Activated naive CD4-positive, alpha-beta T cell treated with anti-CD3 and anti-CD28 coated beads for 36 hours (primary cell): Measurements from ENCODE around the gene KCNK3. TPM values are rescaled to one million over a fixed set of nuclear protein-coding genes. Genes with fewer than 3 reads are reported as not detected.

ENCODE experiments used
- CTCF ChIA-PET: fragments of 350-600 bp; sonication (Branson Sonifier 250); formaldehyde crosslinking; loops from one replicate; lab custom pipeline; 2021; ENCODE audit warnings: antibody characterized with exemption; lab: Charles Lee
- DNase-seq: peaks from one replicate; pipeline ENCODE4 v3.0.0-alpha.2; 2020
- H3K27ac Mint-ChIP-seq: one replicate; pipeline ENCODE4 v1.8.0; 2021; ENCODE audit warnings: mild to moderate bottlenecking, mixed read lengths
- H3K27me3 Mint-ChIP-seq: one replicate; pipeline ENCODE4 v1.8.0; 2021; ENCODE audit warnings: low read depth, mixed read lengths
- H3K36me3 Mint-ChIP-seq: one replicate; pipeline ENCODE4 v1.8.0; 2021; ENCODE audit warnings: low read depth, mixed read lengths
- H3K4me1 Mint-ChIP-seq: one replicate; pipeline ENCODE4 v1.8.0; 2021; ENCODE audit warnings: low read depth, mixed read lengths
- H3K4me3 Mint-ChIP-seq: one replicate; pipeline ENCODE4 v1.8.0; 2021; ENCODE audit warnings: mild to moderate bottlenecking, moderate library complexity, mixed read lengths
- H3K9me3 Mint-ChIP-seq: one replicate; pipeline ENCODE4 v1.8.0; 2021; ENCODE audit warnings: mixed read lengths
- intact Hi-C: fragments of 100-400 bp; cut with micrococcal nuclease; formaldehyde crosslinking; loops from one replicate; pipeline ENCODE4 v1.15.1; 2023
- total RNA-seq, 2 experiments: library from RNA; stranded (reverse); gene quantifications; one replicate each; pipeline ENCODE4 v1.2.3, GENCODE V29; 2021

The KCNK3 gene
- total RNA-seq, 2 experiments from 2014 or later: not detected

DNA sequence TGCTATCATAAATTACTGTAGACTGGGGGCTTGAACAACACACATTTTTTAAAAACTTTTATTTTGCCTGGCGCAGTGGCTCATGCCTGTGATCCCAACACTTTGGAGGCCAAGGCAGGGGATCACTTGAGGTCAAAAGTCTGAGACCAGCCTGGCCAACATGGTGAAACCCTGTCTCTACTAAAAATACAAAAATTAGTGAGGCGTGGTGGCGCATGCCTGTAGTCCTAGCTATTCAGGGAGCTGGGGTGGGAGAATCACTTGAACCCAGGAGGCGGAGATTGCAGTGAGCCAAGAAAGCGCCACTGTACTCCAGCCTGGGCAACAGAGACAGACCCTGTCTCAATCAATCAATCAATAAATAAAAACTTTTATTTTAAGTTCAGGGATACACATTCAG is 9.1 kb downstream of the KCNK3 start:
- no peak for DNase-seq
- Mint-ChIP-seq H3K9me3 (no peaks in the 10 kb centered on the region), H3K27me3 (peaks cover 19% of the 10 kb centered on the region), H3K36me3 (no peaks in the 10 kb centered on the region), H3K4me3 (no peak overlapping the region), H3K4me1 (no peaks in the 10 kb centered on the region), H3K27ac (no peak overlapping the region)
- intact Hi-C loops: no loop called here
- CTCF ChIA-PET: no interaction called here

DNA sequence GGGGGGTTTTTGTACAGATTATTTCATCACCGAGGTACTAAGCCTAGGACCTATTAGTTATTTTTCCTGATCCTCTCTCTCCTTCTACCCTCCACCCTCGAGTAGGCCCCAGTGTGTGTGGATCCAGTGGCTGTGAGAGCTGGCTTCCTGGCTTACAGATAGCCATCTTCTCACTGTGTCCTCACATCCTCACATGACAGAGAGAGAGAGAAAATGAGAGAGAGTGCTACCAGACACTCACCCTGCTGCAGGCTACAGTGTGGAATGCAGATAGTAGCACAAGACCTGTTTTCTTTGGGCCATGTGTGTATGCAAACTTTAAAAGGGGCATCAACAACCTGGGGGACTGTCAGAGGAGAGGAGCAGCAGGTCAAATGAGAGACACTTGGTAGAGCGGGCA is 9.5 kb downstream of the KCNK3 start:
- intact Hi-C loops: no loop called here
- Mint-ChIP-seq H3K27me3 (peaks cover 16% of the 10 kb centered on the region), H3K4me3 (no peak overlapping the region), H3K9me3 (no peaks in the 10 kb centered on the region), H3K4me1 (no peaks in the 10 kb centered on the region), H3K27ac (no peak overlapping the region), H3K36me3 (no peaks in the 10 kb centered on the region)
- CTCF ChIA-PET: no interaction called here
- no peak for DNase-seq

DNA sequence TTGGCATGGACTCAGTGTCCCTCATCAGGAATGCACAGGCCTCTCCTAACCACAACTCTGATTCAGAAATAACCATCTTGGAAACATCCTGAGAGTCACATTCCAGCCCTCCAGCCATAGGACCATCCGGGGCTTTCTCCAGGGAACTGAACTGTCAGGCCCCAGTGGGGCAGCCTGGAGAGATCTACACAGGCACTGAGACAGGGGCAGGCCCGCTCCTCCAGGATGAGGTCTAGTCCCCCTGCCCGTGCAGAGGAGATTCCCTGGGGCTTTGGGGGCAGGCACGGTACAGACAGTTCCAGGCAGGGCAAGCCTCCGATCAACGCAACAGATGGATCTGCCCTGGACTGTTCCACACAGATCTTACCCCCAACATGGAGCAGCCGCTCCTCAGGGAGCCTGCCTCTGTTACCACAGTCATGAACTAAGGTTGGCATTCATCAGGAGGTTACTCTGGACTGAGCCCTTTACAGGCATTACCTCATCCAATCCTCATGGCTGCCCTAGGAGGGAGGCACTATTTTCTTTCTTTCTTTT is 12.0 kb downstream of the KCNK3 start:
- intact Hi-C loops: no loop called here
- no peak overlapping the region for H3K27ac Mint-ChIP-seq
- H3K27me3 Mint-ChIP-seq: peaks cover 3% of the 10 kb centered on the region
- H3K36me3 Mint-ChIP-seq: no peaks in the 10 kb centered on the region
- CTCF ChIA-PET: no interaction called here
- no peaks in the 10 kb centered on the region for H3K9me3 Mint-ChIP-seq
- no peaks in the 10 kb centered on the region for H3K4me1 Mint-ChIP-seq
- no peak for DNase-seq
- no peak overlapping the region for H3K4me3 Mint-ChIP-seq

DNA sequence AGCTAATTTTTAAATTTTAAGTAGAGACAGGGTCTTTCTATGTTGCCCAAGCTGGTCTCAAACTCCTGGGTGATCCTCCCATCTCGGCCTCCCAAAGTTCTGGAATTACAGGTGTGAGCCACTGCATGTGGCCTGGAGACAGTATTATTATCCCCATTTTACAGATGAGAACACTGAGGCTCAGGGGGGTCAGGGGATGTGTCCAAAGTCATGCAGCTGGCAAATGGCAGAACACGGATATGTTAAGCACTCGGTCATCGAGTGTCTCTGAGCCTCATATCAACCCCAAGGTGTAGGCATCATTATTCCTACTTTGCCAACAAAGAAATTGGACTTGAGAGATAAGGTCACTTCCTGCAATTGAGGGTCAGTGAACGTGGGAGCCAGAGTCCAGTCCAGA is 12.6 kb downstream of the KCNK3 start:
- CTCF ChIA-PET: no interaction called here
- H3K27me3 Mint-ChIP-seq: peaks cover 3% of the 10 kb centered on the region
- DNase-seq: no peak
- no peaks in the 10 kb centered on the region for H3K36me3 Mint-ChIP-seq
- no peaks in the 10 kb centered on the region for H3K4me1 Mint-ChIP-seq
- intact Hi-C loops: no loop called here
- H3K27ac Mint-ChIP-seq: no peak overlapping the region
- no peak overlapping the region for H3K4me3 Mint-ChIP-seq
- no peaks in the 10 kb centered on the region for H3K9me3 Mint-ChIP-seq

DNA sequence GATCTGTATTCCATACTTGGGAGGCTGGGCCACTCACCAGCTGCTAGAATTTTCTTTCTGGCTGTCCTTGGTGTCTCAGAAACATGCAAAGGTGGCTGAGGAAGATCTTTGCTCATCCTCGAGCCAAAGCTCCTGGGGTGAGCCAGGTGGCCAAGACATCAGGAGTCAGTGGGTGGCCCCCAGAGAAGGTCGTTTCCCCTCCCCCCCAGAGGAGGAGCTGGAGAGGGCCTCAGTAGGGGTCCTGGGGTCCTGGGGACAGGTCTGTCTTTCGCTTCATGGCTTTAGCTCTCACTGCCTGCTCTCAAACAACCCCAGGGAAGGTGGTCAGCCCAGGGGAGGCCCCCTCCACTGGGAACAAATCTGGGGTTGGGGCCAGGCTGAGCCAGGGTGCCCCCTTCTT is 13.6 kb downstream of the KCNK3 start:
- no peaks in the 10 kb centered on the region for H3K27me3 Mint-ChIP-seq
- no peak overlapping the region for H3K4me3 Mint-ChIP-seq
- H3K9me3 Mint-ChIP-seq: no peaks in the 10 kb centered on the region

DNA sequence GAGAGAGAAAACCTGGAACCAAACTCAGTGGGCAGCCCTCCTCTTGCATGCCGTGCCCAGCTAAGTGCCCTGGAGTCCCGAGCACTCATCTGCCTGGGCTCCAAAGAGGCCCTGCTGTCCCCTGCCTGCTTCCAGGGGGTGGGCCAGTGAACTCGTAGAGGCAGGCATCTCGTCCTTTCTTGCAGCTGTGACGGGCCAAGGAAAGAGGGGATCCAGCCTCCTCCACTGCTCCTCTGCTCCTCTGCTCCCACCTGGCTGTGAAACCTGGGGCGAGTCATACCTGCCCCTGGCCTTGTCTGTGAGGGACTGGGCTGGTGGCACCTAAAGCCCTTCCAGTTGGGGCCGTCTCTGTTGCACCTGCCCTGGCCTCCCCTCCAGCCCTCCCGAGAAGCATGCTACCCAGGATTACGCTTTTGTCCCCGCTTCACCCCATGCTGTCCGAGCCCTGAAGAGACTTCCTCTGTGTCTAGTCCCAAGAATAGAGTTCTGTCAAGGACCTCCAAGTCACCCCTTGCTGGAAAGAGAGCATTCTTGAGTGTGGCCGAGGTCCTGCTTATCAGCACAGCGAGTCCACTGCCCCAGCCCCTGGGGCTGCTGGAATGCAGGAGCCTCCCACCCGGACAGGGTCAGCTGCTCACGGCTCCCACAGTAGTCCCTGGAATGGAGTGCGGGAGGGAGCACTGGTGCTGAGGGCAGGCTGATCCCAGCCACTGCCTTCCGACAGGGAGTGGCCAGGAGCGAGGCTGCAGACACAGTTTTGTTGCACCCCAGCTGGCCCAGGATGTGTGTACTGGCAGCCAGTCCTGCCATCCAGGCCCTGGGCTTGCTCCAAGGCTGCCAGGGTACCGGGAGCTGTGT is 14.3 kb downstream of the KCNK3 start:
- no peak for DNase-seq
- H3K36me3 Mint-ChIP-seq: no peaks in the 10 kb centered on the region
- CTCF ChIA-PET: no interaction called here
- intact Hi-C loops: no loop called here
- H3K27me3 Mint-ChIP-seq: no peaks in the 10 kb centered on the region
- H3K4me1 Mint-ChIP-seq: no peaks in the 10 kb centered on the region
- no peak overlapping the region for H3K4me3 Mint-ChIP-seq
- no peak overlapping the region for H3K27ac Mint-ChIP-seq
- H3K9me3 Mint-ChIP-seq: no peaks in the 10 kb centered on the region

More for the DNA sequence above, 13.6 kb downstream of the KCNK3 start:
- CTCF ChIA-PET: no interaction called here
- intact Hi-C loops: no loop called here
- no peaks in the 10 kb centered on the region for H3K4me1 Mint-ChIP-seq
- no peak for DNase-seq
- H3K36me3 Mint-ChIP-seq: no peaks in the 10 kb centered on the region
- no peak overlapping the region for H3K27ac Mint-ChIP-seq

DNA sequence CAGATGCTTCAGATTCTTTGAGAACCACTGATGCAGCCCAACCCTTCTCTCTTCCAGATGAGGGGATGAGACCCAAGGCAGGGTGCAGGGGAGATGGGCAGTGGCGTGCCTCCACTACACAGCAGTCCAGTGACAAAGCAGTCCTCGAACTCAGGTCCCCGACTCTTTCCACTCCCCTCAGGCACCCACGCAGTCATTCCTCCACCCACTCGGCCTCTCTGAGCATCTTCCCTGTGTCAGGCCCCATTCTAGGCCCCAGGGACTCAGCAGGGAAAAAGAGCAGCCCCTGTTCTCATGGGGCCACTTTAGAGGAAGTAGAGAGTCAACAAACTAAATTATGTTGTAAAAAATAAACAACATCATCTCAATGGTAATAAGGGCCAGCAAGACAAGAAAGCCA is 15.2 kb downstream of the KCNK3 start:
- intact Hi-C loops: no loop called here
- no peaks in the 10 kb centered on the region for H3K36me3 Mint-ChIP-seq
- H3K27me3 Mint-ChIP-seq: no peaks in the 10 kb centered on the region
- no peak overlapping the region for H3K4me3 Mint-ChIP-seq
- DNase-seq: no peak
- no peaks in the 10 kb centered on the region for H3K9me3 Mint-ChIP-seq
- H3K4me1 Mint-ChIP-seq: no peaks in the 10 kb centered on the region
- CTCF ChIA-PET: no interaction called here
- H3K27ac Mint-ChIP-seq: no peak overlapping the region

DNA sequence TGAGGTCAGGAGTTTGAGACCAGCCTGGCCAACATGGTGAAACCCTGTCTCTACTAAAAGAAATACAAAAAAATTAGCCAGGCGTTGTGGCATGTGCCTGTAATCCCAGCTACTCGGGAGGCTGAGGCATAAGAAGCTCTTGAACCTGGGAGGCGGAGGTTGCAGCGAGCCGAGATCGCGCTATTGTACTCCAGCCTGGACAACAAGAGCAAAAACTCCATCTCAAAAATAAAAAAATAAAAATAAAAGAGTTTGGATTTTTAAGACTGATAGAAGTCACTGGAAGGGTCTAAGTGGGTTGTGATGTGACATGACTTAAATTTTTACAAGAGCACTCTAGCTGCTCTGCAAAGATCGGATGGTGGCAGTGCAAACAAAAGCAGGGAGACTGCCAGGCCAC is 15.9 kb downstream of the KCNK3 start:
- H3K4me3 Mint-ChIP-seq: no peak overlapping the region
- H3K9me3 Mint-ChIP-seq: no peaks in the 10 kb centered on the region
- intact Hi-C loops: no loop called here
- DNase-seq: no peak
- H3K27me3 Mint-ChIP-seq: no peaks in the 10 kb centered on the region
- H3K36me3 Mint-ChIP-seq: no peaks in the 10 kb centered on the region
- CTCF ChIA-PET: no interaction called here
- H3K27ac Mint-ChIP-seq: no peak overlapping the region
- H3K4me1 Mint-ChIP-seq: no peaks in the 10 kb centered on the region

DNA sequence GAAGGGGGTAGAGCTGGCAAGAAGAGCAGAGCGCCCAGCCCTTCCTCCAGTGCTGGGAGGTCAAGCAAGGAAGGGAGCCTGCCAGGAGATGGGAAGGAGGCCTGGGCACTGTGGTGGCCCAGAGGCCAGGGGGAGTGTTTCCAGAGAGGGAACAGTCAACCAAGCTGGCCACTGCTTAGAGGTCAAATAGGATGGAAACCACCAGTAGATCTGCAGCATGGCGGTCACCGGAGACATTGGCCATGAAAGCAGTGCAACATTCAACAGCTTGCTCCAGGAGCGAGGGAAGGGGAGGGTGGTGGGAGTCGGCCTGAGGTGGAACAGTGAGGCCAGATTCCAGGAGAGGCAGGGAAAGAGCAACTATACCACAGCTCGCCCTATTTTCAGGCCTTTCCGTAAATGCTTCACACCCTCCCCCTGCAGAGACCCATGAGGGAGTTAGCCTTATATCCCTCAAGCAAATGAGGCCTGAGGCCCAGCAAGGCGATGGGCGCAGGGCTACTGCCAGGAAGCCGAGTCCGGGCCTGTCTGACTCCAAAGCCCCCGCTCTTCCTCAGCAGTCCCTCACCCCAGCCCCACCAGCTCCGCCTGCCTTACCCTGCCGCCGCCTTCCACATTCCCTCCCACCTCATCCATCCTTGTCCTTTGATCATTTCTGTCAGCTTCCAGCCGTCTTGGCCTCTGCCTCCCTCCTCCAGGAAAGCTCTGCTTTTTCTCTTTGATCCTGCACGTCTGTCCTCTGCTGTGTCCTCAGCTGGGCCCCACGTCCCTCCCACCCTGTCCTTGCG is 17.0 kb downstream of the KCNK3 start:
- Mint-ChIP-seq H3K4me1 (no peaks in the 10 kb centered on the region), H3K36me3 (no peaks in the 10 kb centered on the region), H3K27me3 (no peaks in the 10 kb centered on the region), H3K9me3 (no peaks in the 10 kb centered on the region), H3K4me3 (no peak overlapping the region), H3K27ac (no peak overlapping the region)
- CTCF ChIA-PET: no interaction called here
- DNase-seq: no peak
- intact Hi-C loops: no loop called here

DNA sequence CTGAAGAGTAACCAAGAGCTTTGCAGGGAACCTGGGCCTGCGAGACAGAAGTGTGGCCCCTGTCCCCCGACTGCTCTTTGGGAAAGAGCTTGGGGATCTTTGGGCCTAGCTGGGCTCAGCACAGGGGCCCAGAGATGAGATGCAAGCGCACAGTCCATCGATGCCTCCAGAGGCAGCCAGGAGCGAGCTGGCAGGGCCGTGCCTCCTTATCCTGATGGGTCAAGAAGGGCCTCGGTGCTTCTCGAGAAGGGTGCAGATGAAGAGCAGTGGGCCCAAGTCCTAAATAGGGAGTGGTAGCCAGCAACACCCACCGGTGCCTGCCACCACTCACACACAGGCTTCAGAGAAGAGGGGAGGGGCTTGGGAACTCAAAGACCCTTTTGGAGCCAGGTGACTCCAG is 17.6 kb downstream of the KCNK3 start:
- H3K4me3 Mint-ChIP-seq: no peak overlapping the region
- no peaks in the 10 kb centered on the region for H3K4me1 Mint-ChIP-seq
- CTCF ChIA-PET: no interaction called here
- no peaks in the 10 kb centered on the region for H3K36me3 Mint-ChIP-seq
- intact Hi-C loops: no loop called here
- no peak for DNase-seq
- no peaks in the 10 kb centered on the region for H3K27me3 Mint-ChIP-seq
- H3K9me3 Mint-ChIP-seq: no peaks in the 10 kb centered on the region
- H3K27ac Mint-ChIP-seq: no peak overlapping the region

DNA sequence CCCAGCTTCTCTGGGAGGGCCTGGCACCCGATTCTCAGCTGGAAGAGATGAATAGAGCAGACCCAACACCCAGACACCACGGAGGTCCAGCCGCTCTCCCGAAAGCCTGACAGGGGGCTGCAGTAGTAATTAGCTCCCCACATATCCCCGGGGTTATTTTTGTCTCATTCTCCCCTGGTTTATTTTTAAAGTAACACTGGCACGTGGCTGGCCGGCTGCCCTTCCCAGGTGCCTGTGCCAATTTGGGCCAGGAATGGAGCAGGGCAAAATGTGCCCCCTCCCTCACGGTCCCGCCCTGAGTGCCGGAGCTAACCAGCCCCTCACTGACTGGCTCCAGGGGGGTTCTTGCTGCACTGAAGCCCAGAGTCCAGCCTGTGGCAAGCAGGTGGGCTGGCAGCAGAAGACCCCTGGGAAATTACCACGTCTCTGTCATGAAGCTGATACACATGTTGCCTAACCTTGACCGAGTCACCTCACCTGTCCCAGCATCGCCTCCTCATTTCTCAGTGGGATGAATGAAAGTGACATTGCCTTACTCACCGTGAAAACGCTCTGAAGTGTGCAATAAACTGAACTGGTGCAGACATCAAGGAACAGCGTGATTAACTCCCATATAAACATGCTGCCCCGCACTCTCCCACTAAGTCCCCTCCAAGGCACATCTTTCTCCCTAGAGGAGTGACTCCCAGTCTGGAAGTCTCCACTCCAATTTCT is 18.4 kb downstream of the KCNK3 start:
- Mint-ChIP-seq H3K27me3 (no peaks in the 10 kb centered on the region), H3K36me3 (no peaks in the 10 kb centered on the region), H3K9me3 (no peaks in the 10 kb centered on the region), H3K27ac (no peak overlapping the region), H3K4me3 (no peak overlapping the region), H3K4me1 (no peaks in the 10 kb centered on the region)
- intact Hi-C loops: no loop called here
- no peak for DNase-seq
- CTCF ChIA-PET: no interaction called here

DNA sequence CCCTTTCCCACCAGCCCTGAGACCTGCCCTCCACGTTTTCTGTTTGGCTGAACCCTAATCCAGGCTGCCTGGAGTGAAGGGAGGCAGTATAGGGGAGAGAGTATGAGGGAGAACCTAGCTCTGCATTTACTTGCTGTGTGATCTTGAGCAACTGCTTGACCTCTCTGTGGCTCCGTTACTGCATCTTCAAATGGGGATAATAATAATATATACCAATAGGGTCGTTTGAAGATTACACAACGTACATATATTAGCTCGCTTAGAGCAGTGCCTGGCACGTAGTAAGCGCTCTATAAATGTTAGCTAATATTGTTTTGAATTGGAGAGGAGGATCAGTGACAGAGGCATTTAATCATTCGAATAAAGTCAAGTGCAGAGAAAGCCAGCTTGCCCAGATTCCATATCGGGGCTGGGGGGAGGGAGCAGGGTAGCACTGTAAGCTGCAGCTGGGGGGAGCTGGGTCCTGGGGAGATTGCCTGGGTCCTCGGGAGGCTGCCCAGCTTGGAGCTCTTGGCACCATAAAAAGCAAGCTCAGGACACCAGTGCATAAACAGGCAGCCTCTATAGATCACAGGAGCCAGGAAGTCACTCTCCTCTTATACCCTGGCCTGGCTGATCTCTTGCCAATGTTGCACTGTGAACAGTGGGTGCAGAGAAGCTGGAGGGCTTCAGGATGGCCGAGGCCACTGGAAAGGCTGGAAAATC is 19.1 kb downstream of the KCNK3 start:
- intact Hi-C loops: no loop called here
- CTCF ChIA-PET: interaction anchor here (0.6 kb wide), 1 partner anchor 745 kb away, joined by 3 read pairs; no protein-coding TSS in a partner anchor
- Mint-ChIP-seq H3K27me3 (no peaks in the 10 kb centered on the region), H3K9me3 (no peaks in the 10 kb centered on the region), H3K4me3 (no peak overlapping the region), H3K36me3 (no peaks in the 10 kb centered on the region), H3K27ac (no peak overlapping the region), H3K4me1 (no peaks in the 10 kb centered on the region)
- DNase-seq: no peak
